Stimulated activated naive CD4-positive, alpha-beta T cell treated with Interleukin-2 at 50 U/mL for 16 hours (primary cell): ENCODE measurements around the gene CDRT4.
"Not testable (repeated sequence)": the region's sequence is repeated elsewhere in the genome, so short reads cannot be mapped to it uniquely, and the experiment has no call there.

Experiments
- DNase-seq: peaks from one replicate; lab custom pipeline; 2025; lab: John Stamatoyannopoulos, UW

The CDRT4 gene

DNA sequence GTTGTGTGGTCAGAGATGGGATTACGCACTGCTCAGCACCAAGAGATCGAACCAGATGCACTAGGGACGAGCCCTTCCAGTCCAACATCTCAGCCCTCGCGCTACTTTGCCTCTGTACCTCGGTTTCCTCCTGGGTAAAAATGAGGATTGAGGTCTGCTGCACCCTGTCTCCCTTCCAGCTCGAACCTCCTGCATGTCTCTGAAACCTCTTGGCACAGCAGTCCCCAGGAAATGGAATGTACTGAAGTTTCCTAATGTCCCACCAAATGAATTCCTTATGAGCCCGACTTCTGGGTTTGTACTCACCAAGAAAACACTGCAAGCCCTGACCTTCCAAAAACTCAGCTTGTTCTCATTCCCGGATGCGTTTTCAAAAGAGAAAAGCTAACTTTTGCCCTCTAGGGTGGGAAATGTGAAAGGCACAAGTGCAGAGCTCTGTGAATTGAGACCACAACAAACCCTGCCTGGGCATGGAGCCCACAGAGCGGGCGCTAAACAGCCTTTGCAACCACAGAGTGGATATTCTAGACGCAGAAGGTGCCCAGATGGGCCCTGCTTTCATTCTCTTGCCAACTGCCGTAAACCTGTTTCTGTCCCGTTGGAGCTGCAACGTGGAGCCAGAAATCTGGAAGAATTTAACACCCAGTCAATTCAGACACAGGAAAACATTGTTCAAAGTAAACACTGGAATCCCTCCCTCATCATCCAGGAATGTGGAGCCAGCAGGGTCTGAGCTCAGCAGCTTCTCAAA is 10.3 kb downstream of the CDRT4 start:
- no peak for DNase-seq

DNA sequence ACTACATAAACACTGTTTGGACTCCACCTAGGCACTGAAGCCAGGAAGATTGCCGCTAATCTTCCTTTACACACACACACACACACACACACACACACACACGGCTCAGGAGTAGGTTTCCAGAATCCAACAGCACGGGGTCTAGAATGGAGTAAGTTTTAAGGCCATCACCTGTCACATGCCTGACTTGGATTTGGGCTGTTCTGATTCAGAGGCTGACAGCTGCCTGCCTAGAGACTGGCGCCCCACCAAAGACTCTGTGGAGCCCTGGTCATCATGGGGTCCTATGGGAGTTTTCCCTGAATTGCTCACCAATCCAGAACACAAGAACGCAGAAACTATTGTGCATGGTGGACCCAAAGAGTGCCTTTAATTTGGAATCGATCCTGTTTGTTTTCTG is 10.9 kb downstream of the CDRT4 start:
- no peak for DNase-seq

DNA sequence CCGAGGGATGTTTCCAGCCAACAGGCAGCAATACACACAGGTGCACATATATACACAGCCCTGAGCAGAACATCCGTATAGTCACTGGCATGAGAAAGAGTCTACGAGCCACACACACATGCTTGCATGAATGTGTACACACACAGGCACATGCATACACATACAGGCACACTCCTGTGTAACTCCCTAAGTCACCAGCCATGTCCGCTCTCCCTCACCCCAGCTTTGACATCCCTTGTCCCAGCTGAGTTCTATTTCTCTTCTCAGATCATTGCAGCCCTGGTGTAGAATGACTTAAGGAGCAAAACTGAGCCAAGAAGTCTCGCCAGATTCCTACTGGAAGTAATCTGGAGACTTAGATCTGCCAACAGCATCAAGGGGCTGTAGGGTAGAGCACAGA is 13.1 kb downstream of the CDRT4 start:
- DNase-seq: no peak

DNA sequence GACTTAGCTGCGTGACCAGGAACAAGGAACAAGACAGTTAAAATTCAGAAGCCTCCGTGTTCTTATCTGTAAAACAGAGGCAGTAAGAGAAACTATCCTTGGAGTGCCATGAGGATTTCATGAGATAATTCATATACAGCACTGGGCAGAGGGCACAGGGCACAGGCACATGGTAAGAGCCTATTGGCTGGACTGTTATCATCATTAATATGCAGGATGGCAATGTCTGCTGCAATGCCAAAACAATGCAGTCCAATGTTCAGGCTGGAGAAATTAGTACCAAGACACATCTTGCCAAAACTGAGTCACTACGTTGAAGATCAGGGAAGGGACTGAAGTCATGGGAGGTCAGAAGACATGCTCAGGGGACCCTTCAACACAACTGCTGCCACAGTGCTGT is 13.6 kb downstream of the CDRT4 start:
- DNase-seq: no peak

DNA sequence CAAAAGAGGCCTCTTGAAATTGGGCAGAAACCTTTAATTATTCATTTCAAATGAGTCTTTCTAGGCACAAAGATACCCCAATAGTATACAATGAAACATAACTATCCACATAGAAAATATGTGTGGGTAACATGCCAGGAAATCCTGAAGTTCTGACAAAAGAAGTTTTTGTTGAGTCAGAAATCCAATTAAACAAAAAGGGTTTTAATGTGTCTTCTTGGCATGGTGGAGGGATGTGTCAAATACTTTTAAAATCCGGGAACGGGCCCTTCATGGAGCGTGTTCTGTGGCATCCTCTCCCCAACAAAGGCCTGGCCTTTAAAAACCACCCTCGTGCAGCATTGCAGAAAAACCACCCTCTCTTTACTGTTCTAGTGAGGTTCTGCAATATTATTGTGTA is 14.2 kb downstream of the CDRT4 start:
- no peak for DNase-seq

DNA sequence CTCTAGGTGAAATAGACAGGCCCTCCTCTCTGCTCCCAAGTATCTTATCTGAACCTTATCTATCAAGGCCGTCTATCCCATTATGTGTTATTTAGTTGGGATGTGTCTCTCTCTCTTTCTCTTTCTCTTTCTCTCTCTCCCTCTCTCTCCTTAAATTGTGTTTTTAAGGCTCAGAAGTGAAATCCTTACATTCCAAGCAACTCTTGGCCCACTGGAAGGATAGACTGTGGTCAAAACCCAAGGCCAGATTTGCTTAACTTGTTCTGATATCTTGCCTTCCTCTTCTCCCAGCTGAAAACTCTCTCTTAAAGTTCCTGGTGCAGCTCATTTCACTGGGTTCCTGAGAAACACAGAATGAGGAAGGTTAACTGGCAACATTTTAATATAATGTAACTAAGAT is 14.7 kb downstream of the CDRT4 start:
- DNase-seq: no peak

DNA sequence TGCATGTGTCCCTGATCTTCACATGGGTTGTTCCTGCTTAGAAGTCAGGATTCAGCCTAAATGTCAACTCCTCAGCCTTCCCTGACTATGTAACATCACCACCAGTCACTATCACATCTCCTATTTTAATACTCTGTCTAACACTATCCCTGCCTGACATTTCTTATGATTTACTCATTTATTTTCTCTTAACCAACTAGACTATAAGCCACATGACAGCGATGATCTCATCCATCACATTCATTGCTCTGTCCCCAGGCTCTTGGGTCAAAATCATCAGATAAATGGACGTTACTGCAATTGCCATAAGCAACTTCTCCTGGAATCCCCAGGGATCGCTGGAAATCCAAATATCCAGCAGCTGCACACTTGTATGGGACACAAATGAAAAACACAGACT is 15.7 kb downstream of the CDRT4 start:
- no peak for DNase-seq

DNA sequence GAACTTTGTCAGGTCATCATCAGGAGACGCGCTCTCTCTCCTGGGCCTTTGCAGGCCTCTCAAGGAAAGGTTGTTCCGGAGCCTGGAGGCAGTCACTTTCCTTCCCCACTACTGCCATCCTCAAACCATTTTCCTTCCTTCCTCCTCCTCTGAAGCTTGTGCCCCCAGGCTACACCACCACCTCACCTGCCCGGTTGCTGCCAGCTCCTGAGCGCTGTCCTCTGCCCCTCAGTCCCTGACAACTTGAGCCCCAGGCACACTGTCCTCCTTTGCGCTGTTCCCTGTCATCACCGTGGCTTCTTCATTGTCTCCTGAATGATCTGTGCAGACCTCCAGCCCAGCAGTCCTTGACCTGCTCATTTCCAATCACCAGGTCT is 18.9 kb downstream of the CDRT4 start:
- no peak for DNase-seq

DNA sequence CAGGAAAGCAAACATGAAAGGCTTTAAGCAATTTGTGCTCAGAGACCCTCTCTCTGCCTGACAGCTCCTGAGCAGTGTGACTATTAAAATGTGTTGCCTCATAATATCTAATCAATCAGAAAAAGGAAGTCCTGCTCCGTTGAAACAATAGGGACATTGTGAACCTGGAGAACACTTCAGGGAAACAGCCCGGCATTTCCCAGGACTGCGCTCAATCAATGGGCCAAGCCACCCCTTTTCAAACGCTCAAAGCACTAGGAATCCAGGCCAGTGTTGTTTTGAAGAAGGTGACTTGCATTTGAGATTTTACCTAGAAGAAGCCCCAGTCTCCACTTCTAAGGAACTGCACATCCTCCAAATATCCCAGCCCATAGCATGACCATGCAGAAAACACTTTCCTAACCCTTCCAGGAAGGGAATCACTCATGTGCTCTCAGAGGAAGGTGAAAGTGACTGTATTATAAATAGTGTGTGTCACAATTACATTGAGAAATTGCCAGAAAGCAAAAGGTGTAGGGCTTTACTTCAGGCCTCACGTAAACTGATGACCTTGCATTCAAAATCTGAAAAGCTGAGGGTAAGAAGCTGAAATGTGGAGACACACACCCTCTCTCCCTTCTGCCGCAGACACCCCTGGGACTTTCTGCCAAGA is 19.4 kb downstream of the CDRT4 start:
- no peak for DNase-seq

DNA sequence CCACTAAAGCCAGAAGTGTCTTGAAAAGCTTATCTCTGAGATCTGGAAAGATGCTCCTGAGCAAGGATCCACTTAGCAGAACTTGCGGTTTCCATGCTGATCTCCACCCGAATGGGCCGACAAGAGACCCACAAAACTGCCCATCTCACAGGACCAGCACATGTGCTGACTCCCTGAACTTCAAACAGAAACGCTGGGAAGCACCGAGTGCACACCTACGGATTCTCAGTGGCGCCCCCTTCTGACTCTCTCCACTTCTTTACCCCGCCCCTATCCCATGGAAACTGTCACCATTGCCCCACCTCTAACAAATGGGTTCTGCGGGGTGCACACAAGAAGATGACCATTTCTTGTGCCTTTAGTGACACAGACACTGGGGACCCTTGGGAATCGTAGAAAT is 21.4 kb downstream of the CDRT4 start:
- no peak for DNase-seq

DNA sequence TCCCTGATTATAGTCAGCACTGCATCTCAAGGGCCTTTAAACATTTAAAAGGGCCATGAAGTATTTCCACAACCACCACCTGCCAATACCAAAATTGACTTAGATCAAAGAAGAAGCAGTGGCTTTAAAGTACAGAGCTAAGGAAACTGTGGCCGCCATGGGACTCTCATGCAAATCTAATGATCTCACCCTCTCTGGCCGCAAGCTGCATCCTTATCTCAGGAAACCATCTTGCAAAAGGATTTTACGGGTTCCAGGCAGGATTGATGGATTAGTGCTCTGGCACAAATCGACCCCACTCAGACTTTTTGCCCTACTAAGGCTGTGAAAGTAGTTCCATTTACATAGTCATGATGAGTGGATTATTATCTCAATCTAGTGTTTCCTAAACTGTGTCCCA is 22.6 kb downstream of the CDRT4 start:
- no peak for DNase-seq

DNA sequence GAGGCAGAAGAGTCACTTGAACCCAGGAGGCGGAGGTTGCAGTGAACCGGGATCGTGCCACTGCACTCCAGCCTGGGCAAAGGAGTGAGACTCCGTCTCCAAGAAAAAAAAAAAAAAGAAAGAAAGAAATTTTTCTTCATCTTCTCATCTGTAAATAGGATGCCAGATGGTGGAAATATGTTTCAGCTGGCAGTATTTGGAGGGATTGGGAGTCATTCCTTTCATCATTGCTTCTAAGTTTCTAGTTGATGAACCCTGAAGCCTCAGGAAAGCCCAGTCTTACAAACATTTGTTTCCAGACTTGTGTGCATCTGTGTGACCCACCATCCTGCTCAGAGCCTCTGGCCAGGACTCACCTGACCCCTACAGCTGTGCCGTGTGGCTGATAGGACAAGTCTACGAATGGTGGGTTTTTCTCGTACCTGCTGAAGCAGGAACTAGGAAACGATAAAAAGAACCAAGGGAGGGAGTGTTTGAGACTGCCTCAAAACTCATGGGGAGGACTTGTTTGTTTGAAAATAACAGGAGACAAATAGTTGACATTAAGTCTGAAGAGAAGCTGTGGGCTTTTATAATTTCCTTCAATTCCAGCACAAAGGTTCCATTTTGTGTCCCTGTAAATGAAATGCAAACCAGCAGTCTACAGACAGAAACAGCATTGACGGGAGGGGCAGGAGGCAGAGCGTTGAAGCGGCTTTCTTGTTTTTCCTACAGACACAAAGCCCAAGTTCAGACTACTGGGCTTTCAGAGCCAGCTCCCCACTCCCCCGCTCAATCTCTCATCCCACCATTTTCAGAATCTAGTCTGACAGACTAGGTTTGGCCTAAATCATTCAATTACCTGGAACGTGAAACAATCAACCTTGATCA is 24.9 kb downstream of the CDRT4 start:
- DNase-seq: no peak

DNA sequence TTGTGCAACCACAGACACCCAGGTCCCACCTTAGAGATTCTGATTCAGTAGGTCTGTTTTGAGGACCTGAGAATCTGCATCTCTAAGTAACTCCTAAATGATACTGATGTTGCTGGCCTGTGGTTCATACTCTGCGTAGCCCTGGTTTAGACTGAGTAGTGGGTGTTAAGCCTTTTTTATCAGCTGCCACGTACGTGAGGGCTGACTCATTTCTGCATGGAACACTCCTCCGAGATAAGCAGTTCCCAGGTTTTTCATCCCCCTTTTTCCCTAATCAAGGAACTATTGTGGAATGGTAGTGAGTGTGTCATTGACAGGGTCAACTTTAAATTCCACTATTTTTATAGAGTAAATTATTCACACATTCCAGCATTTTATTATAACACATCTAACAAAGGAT is 26.1 kb downstream of the CDRT4 start:
- no peak for DNase-seq

DNA sequence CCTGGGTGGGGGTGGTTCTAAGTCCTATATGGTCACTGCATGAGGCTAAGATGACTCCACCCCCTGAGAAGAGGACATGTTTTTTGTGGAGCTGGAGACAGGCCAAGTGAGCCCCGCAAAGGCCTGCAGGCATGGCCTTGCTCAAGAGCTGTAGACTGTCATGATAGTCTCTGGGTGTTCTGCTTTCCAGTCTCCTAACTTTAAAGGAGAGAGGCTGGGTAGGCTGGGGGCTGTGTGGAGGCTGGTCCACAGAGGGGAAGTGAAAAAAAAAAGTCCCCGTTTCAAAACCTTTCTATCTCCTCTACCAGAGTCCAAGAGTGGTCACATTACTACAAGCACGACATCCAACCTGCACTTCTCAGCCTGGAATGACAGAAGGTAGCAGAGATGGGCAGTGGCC is 27.1 kb downstream of the CDRT4 start:
- DNase-seq: no peak

DNA sequence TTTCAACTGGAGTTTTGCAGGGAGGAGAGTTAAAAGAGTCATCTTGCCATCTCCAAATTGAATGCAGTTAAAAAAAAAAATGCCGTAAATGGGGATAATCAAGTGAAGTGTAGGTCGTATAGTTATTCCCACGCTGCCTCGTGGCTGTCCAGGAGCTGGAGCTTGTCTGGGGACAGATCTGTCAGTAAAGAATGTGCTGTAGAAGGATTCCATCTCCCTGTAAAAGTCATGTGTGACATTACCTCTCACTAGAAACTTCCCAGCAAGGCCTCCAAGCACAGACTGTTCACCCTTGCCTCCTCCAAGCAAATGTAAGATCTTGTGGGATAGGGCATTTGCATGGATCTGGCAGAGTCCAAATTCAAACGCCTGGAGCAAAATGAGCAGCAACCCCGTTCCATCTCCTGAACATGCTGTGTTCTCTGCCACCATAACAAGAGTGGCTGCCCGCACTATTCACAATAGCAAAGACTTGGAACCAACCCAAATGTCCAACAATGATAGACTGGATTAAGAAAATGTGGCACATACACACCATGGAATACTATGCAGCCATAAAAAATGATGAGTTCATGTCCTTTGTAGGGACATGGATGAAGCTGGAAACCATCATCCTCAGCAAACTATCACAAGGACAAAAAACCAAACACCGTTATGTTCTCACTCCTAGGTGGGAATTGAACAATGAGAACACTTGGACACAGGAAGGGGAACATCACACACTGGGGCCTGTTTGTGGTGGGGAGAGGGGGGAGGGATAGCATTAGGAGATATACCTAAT is 28.0 kb downstream of the CDRT4 start:
- not testable (repeated sequence) for DNase-seq

DNA sequence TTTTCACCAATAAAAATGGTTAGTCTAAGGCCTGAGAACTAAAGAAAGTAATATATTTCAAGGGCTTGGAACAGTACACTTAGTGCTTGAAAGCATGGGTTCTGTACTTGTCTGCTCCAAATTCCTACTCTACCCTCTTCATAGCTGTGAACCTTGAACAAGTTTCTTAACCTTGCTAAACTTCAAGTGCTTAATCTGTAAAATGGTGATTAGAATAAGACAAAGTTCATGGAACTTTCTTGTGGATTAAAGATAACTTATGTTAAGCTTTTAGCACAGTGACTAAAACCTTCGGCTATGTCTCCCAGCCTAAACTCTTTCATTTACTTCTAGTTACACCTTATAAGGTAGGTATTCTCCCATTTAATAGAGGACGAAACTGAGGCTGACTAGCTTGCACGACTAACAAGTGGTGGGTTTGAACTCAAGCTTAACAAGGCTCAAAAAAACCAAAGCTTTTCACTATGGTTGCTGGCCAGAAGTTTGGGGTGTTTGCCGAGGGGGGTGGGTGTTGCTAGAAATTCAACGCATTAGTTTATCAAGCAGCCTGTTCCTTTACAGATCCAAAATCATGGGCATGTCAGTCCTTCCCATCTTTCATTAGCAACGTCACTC is 28.8 kb downstream of the CDRT4 start:
- no peak for DNase-seq

DNA sequence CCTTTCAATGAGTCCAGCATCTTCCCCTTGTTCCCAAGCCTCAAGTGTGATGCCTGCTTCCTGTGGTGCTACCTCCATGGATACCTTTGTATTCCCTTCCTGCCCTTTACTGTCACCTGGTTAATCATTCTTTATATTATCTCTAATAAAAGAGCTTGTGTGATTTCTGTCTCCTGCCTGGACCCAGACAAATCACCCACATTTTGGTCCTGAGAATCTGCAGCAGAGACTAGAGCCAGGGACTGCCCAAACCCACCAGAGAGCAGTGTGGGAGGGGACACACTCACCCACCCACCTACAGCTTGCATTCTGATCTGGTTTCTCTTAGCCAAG is 30.2 kb downstream of the CDRT4 start:
- no peak for DNase-seq

DNA sequence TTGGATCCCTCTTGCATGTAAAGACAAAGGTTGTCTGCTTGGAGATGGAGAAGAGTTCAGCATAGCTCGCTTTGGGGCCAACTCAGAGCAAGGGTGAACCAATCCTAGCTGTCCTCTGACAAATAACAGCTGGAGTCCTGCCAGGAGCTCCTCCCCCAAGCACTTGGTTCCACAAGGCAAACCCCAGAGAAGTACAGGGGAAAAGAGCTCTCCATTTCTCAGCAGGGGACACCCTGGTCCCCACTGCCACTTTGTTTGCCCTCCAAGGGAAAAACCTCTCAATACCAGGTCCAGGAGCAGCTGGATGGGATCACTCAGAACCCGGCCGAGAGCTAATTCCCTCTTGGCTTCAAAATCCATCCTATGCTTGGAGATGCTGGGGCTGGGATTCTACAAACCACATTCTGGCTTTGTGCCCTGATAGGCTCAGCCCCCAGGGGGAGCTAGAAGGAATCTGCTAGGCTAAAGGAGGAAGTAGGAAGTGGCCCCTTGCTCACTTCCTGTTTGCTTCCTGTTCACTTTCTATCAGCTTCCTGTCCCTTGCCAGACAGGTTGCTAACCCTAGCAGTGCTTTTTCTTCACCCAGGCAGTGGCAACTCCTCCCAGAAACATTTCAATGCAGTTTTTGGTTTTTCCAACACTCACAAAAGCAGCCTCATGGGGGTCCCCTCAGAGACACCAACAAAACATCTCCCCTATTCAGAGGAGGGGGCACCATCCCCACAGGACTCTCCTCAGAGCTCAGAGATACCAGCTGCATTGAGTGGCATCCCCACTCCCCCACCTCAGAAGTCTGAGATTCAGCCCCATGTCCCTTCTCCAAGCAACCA is 30.7 kb downstream of the CDRT4 start:
- DNase-seq: no peak

DNA sequence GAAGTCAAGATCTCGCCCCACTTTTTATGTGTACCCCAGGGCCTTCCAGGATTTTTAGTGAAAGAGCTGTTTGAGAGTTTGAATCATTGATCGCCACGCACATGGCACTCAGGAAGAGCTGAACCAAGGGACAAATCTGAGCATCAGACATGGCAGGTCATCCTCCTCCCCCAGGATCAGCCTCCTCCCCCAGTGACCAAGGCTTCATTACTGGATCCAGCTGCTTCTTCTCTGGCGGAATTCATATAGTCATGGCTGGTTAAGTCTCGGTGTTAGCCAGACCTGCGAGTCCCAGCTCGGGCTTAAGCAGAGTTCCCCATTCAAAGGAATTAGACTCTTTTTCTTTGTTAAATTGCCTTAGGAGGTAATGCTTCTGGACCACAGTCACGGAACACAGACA is 32.5 kb downstream of the CDRT4 start:
- DNase-seq: no peak

DNA sequence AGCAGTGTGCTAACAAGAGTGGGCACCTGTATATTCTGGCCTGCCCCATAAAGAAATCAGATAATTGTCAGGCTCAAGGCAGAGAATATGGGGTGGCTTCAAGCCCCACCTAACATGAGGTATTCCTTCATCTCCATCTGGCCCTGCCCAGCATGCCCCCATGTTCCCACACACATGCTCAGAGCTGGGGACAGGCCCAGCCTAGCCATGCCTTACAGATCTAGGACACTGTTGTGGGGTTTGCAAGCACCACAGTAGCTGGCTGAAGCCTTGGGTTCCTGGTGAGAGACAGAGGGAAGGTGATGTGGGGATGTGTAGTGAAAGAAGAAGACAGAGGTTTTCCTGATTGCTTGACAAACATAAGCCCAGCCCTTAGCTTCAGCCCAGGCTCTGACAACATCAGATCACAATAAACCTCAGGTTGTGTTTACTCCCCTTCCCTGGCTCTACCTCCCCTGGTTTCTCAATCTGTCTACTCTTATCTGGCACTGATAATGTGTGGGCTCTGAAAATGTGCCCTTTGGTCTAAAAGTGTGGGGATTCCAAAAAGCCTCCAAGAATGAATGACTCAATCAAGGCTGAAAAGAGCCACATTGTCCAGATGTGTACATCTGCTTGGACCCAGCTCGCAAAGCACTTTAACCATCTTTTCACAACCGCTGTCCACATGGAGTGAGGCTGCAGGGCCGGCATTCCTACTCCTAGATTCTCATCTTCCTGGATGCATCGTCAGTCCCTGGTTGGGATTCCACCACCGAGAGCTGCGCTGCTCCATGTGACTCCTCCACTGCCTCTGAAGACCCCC is 34.4 kb downstream of the CDRT4 start:
- DNase-seq: no peak
